Neural cell (in vitro differentiated cells): Measurements from ENCODE around the gene DLK1. TPM values are rescaled to one million over a fixed set of nuclear protein-coding genes. Genes with fewer than 3 reads are reported as not detected.

ENCODE experiments used
- H2AFZ ChIP-seq: fragments of 200-600, 300-800 bp; sonication (generic), shearing (Covaris generic); 2 replicates; pipeline ENCODE4 v1.6.0; 2014; ENCODE audit warnings: low read depth, mild to moderate bottlenecking, antibody characterized with exemption, low read length, moderate library complexity
- H3F3A ChIP-seq: fragments of 200-600 bp; shearing (Covaris generic); 2 replicates; pipeline ENCODE4 v1.6.1; 2016; ENCODE audit warnings: mild to moderate bottlenecking, moderate library complexity, mixed read lengths, antibody characterized with exemption, low read length; ENCODE audit not compliant: insufficient read depth, poor library complexity, severe bottlenecking
- H3K27ac ChIP-seq: fragments of 200-600, 300-800 bp; sonication (generic), shearing (Covaris generic); 2 replicates; pipeline ENCODE4 v1.5.1; 2014; ENCODE audit warnings: mild to moderate bottlenecking, low read length, moderate library complexity
- H3K27me3 ChIP-seq: fragments of 300-800, 200-600 bp; sonication (generic), shearing (Covaris generic); 2 replicates; pipeline ENCODE4 v1.6.0; 2014; ENCODE audit warnings: mild to moderate bottlenecking, low read depth, low read length, moderate library complexity; ENCODE audit not compliant: insufficient read depth
- H3K36me3 ChIP-seq: fragments of 300-800, 200-600 bp; sonication (generic), shearing (Covaris generic); 2 replicates; pipeline ENCODE4 v1.5.1; 2014; ENCODE audit warnings: mild to moderate bottlenecking, antibody characterized with exemption, low read length, moderate library complexity; ENCODE audit not compliant: insufficient read depth
- H3K4me2 ChIP-seq: fragments of 300-800, 200-600 bp; sonication (generic), shearing (Covaris generic); 2 replicates; pipeline ENCODE4 v1.6.0; 2014; ENCODE audit warnings: mild to moderate bottlenecking, low read length
- H3K4me3 ChIP-seq: fragments of 300-800, 200-600 bp; sonication (generic), shearing (Covaris generic); 2 replicates; pipeline ENCODE4 v1.5.1; 2014; ENCODE audit warnings: mild to moderate bottlenecking, low read length, moderate library complexity
- H3K79me2 ChIP-seq: fragments of 200-600 bp; shearing (Covaris generic); replicated peaks from 2 replicates; pipeline ENCODE4 v1.6.0; 2014; ENCODE audit warnings: mild to moderate bottlenecking, low read length, moderate library complexity; ENCODE audit not compliant: insufficient read depth
- H3K9ac ChIP-seq: fragments of 300-800, 200-600 bp; sonication (generic), shearing (Covaris generic); 2 replicates; pipeline ENCODE4 v1.6.1; 2016; ENCODE audit warnings: mild to moderate bottlenecking, low read length, mixed read lengths
- H3K9me2 ChIP-seq: fragments of 200-600 bp; shearing (Covaris generic); 2 replicates; pipeline ENCODE4 v1.6.1; 2016; ENCODE audit warnings: mild to moderate bottlenecking, low read length, mixed read lengths; ENCODE audit not compliant: insufficient read depth
- H3K9me3 ChIP-seq: fragments of 200-600, 300-800 bp; sonication (generic), shearing (Covaris generic); 2 replicates; pipeline ENCODE4 v1.6.1; 2016; ENCODE audit warnings: mild to moderate bottlenecking, mixed run types, low read length, moderate library complexity, mixed read lengths
- H4K20me1 ChIP-seq: fragments of 200-600 bp; shearing (Covaris generic); 2 replicates; pipeline ENCODE4 v1.6.1; 2016; ENCODE audit warnings: mild to moderate bottlenecking, mixed run types; ENCODE audit not compliant: insufficient read depth
- CTCF ChIP-seq: fragments of 450-650 bp; IDR thresholded peaks from 2 replicates; pipeline ENCODE4 v1.5.1; 2014; ENCODE audit warnings: antibody characterized with exemption, mild to moderate bottlenecking, moderate library complexity; ENCODE audit not compliant: poor library complexity, severe bottlenecking
- EP300 ChIP-seq: fragments of 450-650 bp; conservative IDR thresholded peaks from 2 replicates; pipeline ENCODE4 v1.6.1; 2014; ENCODE audit warnings: antibody characterized with exemption, mild to moderate bottlenecking, moderate library complexity; ENCODE audit not compliant: poor library complexity, severe bottlenecking
- EZH2 ChIP-seq: fragments of 200-600, 300-800 bp; shearing (Covaris generic), sonication (generic); IDR thresholded peaks from 2 replicates; pipeline ENCODE4 v1.6.1; 2014; ENCODE audit warnings: antibody characterized with exemption, low read length, borderline replicate concordance, mild to moderate bottlenecking; ENCODE audit not compliant: insufficient read depth, poor library complexity, severe bottlenecking
- MXI1 ChIP-seq: fragments of 450-650 bp; conservative IDR thresholded peaks from 2 replicates; pipeline ENCODE4 v1.6.1; 2014; ENCODE audit warnings: antibody characterized with exemption, mild to moderate bottlenecking; ENCODE audit not compliant: poor library complexity, severe bottlenecking
- POLR2AphosphoS5 ChIP-seq: IDR thresholded peaks from 2 replicates; pipeline ENCODE4 v1.6.1; 2012
- RAD21 ChIP-seq: fragments of 450-650 bp; conservative IDR thresholded peaks from 2 replicates; pipeline ENCODE4 v1.6.1; 2014; ENCODE audit warnings: antibody characterized with exemption, mild to moderate bottlenecking, moderate library complexity
- SMC3 ChIP-seq: fragments of 450-650 bp; conservative IDR thresholded peaks from 2 replicates; pipeline ENCODE4 v1.6.1; 2014; ENCODE audit warnings: antibody characterized with exemption, mild to moderate bottlenecking, moderate library complexity; ENCODE audit not compliant: poor library complexity
- TAF1 ChIP-seq: IDR thresholded peaks from 2 replicates; pipeline ENCODE4 v1.6.1; 2012; ENCODE audit warnings: low read depth
- polyA plus RNA-seq: library from polyadenylated mRNA; depleted of rRNA; stranded (reverse); fragments of >200 nt; gene quantifications from 2 replicates; pipeline ENCODE4 v1.2.3, GENCODE V29; 2014
- TF ChIP-seq, protein P1 (sequence below): IDR thresholded peaks from 2 replicates; pipeline ENCODE4 v1.6.1; 2012; ENCODE audit warnings: borderline replicate concordance

Gene DLK1
- polyA plus RNA-seq, 1 donor from 2014 or later = 6.8 TPM

GRCh38 chr14:100721568-100721967 lies 5.1 kb upstream of the DLK1 start:
- peaks cover 18% of the 10 kb centered on the region for H3K79me2 ChIP-seq
- no peak overlapping the region for H3K9ac ChIP-seq
- H3K4me3 ChIP-seq = no peak overlapping the region
- H3K9me2 ChIP-seq = no peaks in the 10 kb centered on the region
- no peaks in the 10 kb centered on the region for H3K27me3 ChIP-seq
- no peak overlapping the region for H3K4me2 ChIP-seq
- H3K27ac ChIP-seq = no peak overlapping the region
- no peaks in the 10 kb centered on the region for H3K9me3 ChIP-seq
- H2AFZ ChIP-seq = no peak overlapping the region
- no peaks in the 10 kb centered on the region for H3F3A ChIP-seq
- TF ChIP-seq SMC3 (no peak), TAF1 (no peak)
- H4K20me1 ChIP-seq = no peaks in the 10 kb centered on the region
- no peaks in the 10 kb centered on the region for H3K36me3 ChIP-seq

GRCh38 chr14:100722367-100722766 lies 4.3 kb upstream of the DLK1 start:
- Histone ChIP-seq H3K9me3 (no peaks in the 10 kb centered on the region), H3K27me3 (no peaks in the 10 kb centered on the region), H3K27ac (no peak overlapping the region), H3K4me2 (no peak overlapping the region), H3K79me2 (peaks cover 24% of the 10 kb centered on the region), H3F3A (no peaks in the 10 kb centered on the region), H3K36me3 (no peaks in the 10 kb centered on the region), H4K20me1 (no peaks in the 10 kb centered on the region), H3K9me2 (no peaks in the 10 kb centered on the region), H3K9ac (no peak overlapping the region), H2AFZ (no peak overlapping the region), H3K4me3 (no peak overlapping the region)
- no peak for TF ChIP-seq EZH2
- TF ChIP-seq EP300 = no peak
- TF ChIP-seq MXI1 = no peak
- no peak for TF ChIP-seq POLR2AphosphoS5
- TF ChIP-seq SMC3 = no peak
- no peak for TF ChIP-seq RAD21
- TF ChIP-seq, protein P1, sequence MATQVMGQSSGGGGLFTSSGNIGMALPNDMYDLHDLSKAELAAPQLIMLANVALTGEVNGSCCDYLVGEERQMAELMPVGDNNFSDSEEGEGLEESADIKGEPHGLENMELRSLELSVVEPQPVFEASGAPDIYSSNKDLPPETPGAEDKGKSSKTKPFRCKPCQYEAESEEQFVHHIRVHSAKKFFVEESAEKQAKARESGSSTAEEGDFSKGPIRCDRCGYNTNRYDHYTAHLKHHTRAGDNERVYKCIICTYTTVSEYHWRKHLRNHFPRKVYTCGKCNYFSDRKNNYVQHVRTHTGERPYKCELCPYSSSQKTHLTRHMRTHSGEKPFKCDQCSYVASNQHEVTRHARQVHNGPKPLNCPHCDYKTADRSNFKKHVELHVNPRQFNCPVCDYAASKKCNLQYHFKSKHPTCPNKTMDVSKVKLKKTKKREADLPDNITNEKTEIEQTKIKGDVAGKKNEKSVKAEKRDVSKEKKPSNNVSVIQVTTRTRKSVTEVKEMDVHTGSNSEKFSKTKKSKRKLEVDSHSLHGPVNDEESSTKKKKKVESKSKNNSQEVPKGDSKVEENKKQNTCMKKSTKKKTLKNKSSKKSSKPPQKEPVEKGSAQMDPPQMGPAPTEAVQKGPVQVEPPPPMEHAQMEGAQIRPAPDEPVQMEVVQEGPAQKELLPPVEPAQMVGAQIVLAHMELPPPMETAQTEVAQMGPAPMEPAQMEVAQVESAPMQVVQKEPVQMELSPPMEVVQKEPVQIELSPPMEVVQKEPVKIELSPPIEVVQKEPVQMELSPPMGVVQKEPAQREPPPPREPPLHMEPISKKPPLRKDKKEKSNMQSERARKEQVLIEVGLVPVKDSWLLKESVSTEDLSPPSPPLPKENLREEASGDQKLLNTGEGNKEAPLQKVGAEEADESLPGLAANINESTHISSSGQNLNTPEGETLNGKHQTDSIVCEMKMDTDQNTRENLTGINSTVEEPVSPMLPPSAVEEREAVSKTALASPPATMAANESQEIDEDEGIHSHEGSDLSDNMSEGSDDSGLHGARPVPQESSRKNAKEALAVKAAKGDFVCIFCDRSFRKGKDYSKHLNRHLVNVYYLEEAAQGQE = no peak
- TF ChIP-seq TAF1 = no peak
- TF ChIP-seq CTCF = no peak
